Measurements from ENCODE around the gene PCK1.

Gene PCK1

DNA sequence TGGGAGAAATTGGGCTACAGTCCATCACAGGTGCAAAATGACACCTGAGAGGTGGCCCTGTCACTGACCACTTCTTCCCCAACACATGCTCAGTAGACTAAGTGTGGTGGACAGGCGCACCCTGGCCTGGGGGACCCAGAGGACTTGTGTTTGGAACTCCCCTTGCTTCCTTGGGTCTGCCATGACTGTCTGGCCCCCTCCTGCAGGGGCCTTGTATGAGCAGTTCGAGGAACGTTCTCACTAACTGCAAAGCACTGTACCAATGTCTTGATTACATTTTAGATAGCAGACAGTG is 4.0 kb upstream of the PCK1 start:
- TF ChIP-seq, protein P1, sequence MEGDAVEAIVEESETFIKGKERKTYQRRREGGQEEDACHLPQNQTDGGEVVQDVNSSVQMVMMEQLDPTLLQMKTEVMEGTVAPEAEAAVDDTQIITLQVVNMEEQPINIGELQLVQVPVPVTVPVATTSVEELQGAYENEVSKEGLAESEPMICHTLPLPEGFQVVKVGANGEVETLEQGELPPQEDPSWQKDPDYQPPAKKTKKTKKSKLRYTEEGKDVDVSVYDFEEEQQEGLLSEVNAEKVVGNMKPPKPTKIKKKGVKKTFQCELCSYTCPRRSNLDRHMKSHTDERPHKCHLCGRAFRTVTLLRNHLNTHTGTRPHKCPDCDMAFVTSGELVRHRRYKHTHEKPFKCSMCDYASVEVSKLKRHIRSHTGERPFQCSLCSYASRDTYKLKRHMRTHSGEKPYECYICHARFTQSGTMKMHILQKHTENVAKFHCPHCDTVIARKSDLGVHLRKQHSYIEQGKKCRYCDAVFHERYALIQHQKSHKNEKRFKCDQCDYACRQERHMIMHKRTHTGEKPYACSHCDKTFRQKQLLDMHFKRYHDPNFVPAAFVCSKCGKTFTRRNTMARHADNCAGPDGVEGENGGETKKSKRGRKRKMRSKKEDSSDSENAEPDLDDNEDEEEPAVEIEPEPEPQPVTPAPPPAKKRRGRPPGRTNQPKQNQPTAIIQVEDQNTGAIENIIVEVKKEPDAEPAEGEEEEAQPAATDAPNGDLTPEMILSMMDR (conservative IDR thresholded peaks at IDR 0.05): no peak
- no peak overlapping the region for H3K27ac ChIP-seq

DNA sequence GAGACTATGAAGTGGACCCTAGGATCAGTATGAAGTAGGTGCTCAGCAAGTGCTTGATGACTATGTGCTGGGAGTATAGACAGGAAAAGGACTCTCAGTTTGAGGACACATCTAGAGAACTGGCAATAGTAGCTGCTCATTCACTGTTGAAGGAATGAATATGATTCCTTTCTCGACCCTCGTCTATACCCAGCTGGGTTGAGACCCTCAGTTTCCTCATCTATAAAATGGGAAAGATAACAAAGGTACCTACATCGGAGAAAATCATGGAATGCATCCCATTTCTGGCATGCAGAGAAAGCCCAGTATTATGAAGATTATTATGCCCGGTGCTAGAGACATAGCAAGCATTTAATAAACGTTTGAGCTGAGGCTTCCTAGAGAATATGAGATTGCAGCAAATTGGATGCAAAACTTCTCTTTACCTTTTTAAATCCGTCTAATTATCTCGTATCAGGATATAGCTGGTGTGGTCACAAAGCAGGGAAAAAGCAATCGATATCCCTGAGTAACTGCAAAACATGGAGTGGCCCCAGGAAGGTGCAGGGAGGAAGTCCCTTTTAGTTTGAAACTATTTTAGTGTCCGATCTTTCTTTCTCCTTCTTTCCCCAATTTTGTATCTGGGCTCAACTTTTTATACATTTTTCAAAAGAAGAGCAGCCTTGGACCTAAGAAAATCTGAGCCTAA is 2.8 kb upstream of the PCK1 start:
- TF ChIP-seq ZFX (IDR thresholded peaks at IDR 0.05): no peak
- TF ChIP-seq, protein P1 (conservative IDR thresholded peaks at IDR 0.05): no peak
- no peak overlapping the region for H3K27ac ChIP-seq

DNA sequence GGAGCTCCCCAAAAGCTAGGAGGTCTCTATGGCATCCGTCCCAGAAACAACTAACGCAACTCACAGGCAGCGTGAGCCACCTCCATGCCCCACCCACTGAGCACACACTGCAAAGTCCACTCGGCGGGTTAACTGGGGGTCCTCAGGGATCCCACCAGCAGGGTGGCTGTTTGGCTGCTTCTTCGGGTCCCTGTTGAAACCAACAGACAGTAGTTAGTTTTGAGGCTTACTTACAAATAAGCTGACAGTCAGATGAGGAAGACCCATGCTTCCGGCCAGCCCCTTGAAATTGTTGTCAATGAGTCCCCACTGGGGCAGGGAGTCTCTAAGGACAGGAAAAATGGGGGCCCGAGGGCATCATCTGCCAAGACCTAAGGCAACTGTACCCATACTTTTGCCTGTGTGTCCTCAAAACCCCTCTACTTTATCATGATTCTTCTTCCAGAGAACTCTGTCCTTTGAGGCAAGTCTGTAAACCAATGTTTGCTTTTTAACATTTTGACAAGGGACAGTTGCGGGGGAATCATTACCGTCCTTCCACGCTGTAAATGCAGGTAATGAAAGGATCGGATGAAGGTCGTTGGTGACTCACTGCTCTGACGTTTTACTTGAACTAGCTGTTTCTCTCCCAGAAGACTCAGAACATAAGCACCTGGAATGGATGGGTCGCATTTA is 2.2 kb upstream of the PCK1 start:
- TF ChIP-seq, protein P1 (conservative IDR thresholded peaks at IDR 0.05): no peak
- TF ChIP-seq ZFX (IDR thresholded peaks at IDR 0.05): no peak
- no peak overlapping the region for H3K27ac ChIP-seq

DNA sequence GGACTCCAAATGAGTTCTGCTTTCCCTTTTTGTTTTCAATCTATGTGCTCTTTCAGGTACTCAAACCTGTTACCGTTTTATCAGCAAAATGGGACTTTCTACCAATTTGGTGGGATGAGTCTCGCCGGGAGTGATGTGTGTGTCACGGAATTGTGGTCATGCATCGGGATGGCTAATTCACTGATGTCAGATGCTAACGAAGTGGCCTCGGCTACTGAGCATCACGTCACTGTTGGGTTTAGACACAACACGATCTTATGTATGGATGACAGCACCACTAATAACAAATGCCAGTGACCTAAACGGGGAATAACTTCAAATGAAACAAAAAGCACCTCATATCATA is 1.6 kb upstream of the PCK1 start:
- no peak overlapping the region for H3K27ac ChIP-seq
- TF ChIP-seq ZFX (IDR thresholded peaks at IDR 0.05): no peak
- TF ChIP-seq, protein P1 (conservative IDR thresholded peaks at IDR 0.05): no peak

DNA sequence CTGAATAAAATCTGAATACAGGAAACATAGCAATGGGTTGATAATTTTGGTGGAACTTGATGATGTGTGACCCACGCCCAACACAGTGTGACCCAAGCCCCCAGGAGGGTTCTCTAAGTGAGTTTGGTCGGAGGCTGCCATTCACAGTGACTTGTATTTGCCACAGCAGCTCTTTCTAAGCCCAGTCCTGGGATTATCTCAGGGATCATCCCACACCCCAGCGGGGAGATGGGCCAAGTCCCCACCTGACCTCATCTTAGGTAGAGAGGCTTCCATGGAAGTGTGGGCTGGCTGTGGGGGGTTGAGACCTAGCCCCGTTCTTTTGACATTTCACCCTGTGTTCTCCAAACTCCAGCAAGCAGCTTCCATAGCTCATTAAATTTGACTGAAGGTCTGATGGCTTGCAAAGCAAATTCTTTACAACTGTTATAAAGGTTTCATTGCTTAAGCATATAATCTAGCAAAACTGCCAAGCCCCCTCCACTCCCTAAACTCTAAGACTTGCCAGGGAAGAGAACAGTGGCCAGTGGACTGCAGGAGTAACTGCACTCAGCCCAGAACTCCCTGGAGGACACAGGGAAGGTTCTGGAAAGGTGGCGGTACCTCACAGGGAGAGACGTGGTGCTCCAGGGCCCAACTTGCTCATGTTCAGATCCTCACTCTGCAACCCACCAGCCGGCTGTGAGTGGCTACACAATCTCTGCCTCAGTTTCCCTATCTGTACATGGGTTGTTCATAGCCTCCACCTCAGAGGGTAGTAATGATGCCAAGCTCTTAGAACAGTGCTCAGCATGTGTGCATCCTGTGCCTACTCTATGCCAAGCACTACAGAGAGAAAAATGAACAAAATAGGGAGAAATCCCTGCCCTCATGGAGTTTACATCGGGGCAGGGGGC is 1.0 kb upstream of the PCK1 start:
- H3K27ac ChIP-seq: no peak overlapping the region

DNA sequence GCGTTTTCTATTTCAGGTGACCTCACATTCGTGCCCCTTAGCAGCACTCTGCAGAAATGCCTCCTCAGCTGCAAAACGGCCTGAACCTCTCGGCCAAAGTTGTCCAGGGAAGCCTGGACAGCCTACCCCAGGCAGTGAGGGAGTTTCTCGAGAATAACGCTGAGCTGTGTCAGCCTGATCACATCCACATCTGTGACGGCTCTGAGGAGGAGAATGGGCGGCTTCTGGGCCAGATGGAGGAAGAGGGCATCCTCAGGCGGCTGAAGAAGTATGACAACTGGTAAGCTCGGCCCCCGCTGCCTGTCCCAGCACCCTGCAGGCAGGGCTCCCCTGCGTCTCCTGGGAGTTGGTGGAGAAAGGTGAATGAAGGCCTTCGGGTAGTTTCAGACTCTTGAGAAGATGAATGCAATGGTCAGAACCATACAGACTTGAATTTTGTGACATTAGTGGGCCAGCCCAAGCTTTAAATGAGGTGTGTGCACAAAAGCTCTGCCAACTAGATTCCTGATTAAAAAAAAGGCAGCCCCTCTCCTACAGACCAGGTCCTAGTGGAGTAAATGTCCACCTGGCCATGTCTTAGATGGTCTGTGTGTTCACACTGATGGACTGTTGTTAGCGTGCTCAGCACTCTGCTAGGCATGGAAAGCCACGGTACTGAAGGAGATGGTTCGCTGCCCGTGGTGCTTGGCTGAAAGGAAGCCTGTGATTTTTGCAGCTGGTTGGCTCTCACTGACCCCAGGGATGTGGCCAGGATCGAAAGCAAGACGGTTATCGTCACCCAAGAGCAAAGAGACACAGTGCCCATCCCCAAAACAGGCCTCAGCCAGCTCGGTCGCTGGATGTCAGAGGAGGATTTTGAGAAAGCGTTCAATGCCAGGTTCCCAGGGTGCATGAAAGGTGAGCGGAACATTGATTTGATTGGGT is 708 bp downstream of the PCK1 start:
- H3K27ac ChIP-seq: no peak overlapping the region
- no peak for TF ChIP-seq ZFX (IDR thresholded peaks at IDR 0.05)
- TF ChIP-seq, protein P1 (conservative IDR thresholded peaks at IDR 0.05): no peak

More for the DNA sequence above, 1.0 kb upstream of the PCK1 start:
- TF ChIP-seq, protein P1 (conservative IDR thresholded peaks at IDR 0.05): no peak
- no peak for TF ChIP-seq ZFX (IDR thresholded peaks at IDR 0.05)
